ENCODE measurements around the gene RANBP3. TPM values are rescaled to one million over a fixed set of nuclear protein-coding genes. Genes with fewer than 3 reads are reported as not detected.

Gene RANBP3
- total and polyA plus RNA-seq, 2 of the 8 experiments (the other 6 are each of a cell fraction or from before 2014, with no cell fraction given): 95.4 to 122 TPM

GRCh38 chr19:6023936-6024335 lies 46.0 kb upstream of the RANBP3 start:
- 85% methylated on average over 12 of the region's 12 CpGs; no CpG with 5 or more reads in 1 of the 2 experiments for WGBS, 2 experiments (ENCODE audit: extremely low coverage in 1 of 2, insufficient coverage in 1 of 2, insufficient read length in 1 of 2, insufficient replicate concordance in 2 of 2, low coverage in 1 of 2, low lambda C conversion rate in 2 of 2, missing lambda C conversion rate in 1 of 2)
- FAIRE-seq: no peak
- no peak overlapping the region for H3K9ac ChIP-seq (replicated peaks in 1 of 4; ENCODE audit: extremely low read depth in 1 of 4, low read depth in 3 of 4, low read length in 3 of 4)
- TF ChIP-seq BCL11A (IDR thresholded peaks at IDR 0.05; ENCODE audit: low read depth in 2 of 2, low read length in 2 of 2) (no peak), CBX5 (IDR thresholded peaks at IDR 0.05; ENCODE audit: low read depth, low read length) (no peak), JUN (IDR thresholded peaks at IDR 0.05; ENCODE audit: low read depth, low read length) (no peak), SP4 (IDR thresholded peaks at IDR 0.05; ENCODE audit: low read length) (no peak), TCF12 (IDR thresholded peaks at IDR 0.05; ENCODE audit: low read depth, low read length) (no peak), CEBPB (IDR thresholded peaks at IDR 0.05; ENCODE audit: low read depth, low read length) (no peak), SRF (IDR thresholded peaks at IDR 0.05; ENCODE audit: low read depth, low read length) (no peak), HDAC2 (IDR thresholded peaks at IDR 0.05; ENCODE audit: borderline replicate concordance in 1 of 2, low read depth in 2 of 2, low read length in 2 of 2) (no peak), CTCF (IDR thresholded peaks at IDR 0.05; ENCODE audit: control extremely low read depth in 1 of 3, insufficient read depth in 1 of 3, low read depth in 1 of 3, low read length in 3 of 3) (no peak), RFX5 (IDR thresholded peaks at IDR 0.05; ENCODE audit: borderline replicate concordance, low read depth, low read length) (no peak)

More at GRCh38 chr19:6023936-6024335, 46.0 kb upstream of the RANBP3 start:
- no peak overlapping the region for H3K27ac ChIP-seq (ENCODE audit: low read depth, low read length)
- no peak overlapping the region for H2BK15ac ChIP-seq (ENCODE audit: low read length)
- no peaks in the 10 kb centered on the region for H3K79me1 ChIP-seq (ENCODE audit: low read depth, low read length)
- H3K9me3 ChIP-seq (ENCODE audit: insufficient read depth in 2 of 2, low read depth in 1 of 2, low read length in 1 of 2): no peaks in the 10 kb centered on the region
- H2BK5ac ChIP-seq (ENCODE audit: low read depth, low read length): no peak overlapping the region
- no peak overlapping the region for H3K4me3 ChIP-seq (ENCODE audit: extremely low read depth in 1 of 4, insufficient read depth in 2 of 4, low read depth in 3 of 4, low read length in 4 of 4)
- peaks cover 0 to 4% (median 0%) of the 10 kb centered on the region in 4 experiments; a peak in 4 of 7 replicates for H3K27me3 ChIP-seq (replicated peaks in 1 of 4; ENCODE audit: control insufficient read depth in 3 of 4, extremely low read depth in 1 of 4, insufficient read depth in 3 of 4, low read length in 3 of 4)
- no peak overlapping the region for H2AFZ ChIP-seq (ENCODE audit: low read length)
- DNase-seq (ENCODE audit: low read depth in 1 of 2, low spot score in 2 of 2): no peak
- ChIA-PET POLR2A (ENCODE audit: partially characterized antibody) (no interaction called here), CTCF (ENCODE audit: partially characterized antibody) (interaction anchor here (0.5 to 11.7 kb wide), 9 partner anchors 9 to 220 kb away, joined by 3 to 306 read pairs (median 31); partner anchors contain the start of gene NRTN)
- no peak overlapping the region for H3K56ac ChIP-seq (replicated peaks; ENCODE audit: insufficient read length, low read depth, low read length)
- no peaks in the 10 kb centered on the region for H3K79me2 ChIP-seq (ENCODE audit: control insufficient read depth in 1 of 2, insufficient read depth in 2 of 2, low read length in 2 of 2)
- H4K91ac ChIP-seq (replicated peaks; ENCODE audit: insufficient read length, low read length): no peak overlapping the region
- H3K4ac ChIP-seq (replicated peaks; ENCODE audit: insufficient read length, low read depth, low read length): no peak overlapping the region
- no peak overlapping the region for H2BK120ac ChIP-seq (replicated peaks; ENCODE audit: low read depth, low read length)
- no peak overlapping the region for H2BK12ac ChIP-seq (ENCODE audit: low read depth, low read length)
- H3K18ac ChIP-seq (ENCODE audit: extremely low read depth, low read length): no peak overlapping the region
- no peaks in the 10 kb centered on the region; a peak in 1 of 7 replicates for H3K4me1 ChIP-seq (replicated peaks in 1 of 4; ENCODE audit: control insufficient read depth in 3 of 4, insufficient read depth in 4 of 4, low read length in 3 of 4)
- no peak overlapping the region for H2BK20ac ChIP-seq (ENCODE audit: low read length)
- no peak overlapping the region for H3K14ac ChIP-seq (ENCODE audit: insufficient read length)
- H2AK5ac ChIP-seq (ENCODE audit: low read depth, low read length): no peak overlapping the region
- no peak overlapping the region for H4K5ac ChIP-seq (ENCODE audit: insufficient read length, low read depth, low read length)
- no peaks in the 10 kb centered on the region for H4K20me1 ChIP-seq (replicated peaks in 1 of 2; ENCODE audit: control insufficient read depth in 1 of 2, insufficient read depth in 2 of 2, low read length in 2 of 2)
- H3K23me2 ChIP-seq (ENCODE audit: low read depth, low read length): no peaks in the 10 kb centered on the region
- H3K4me2 ChIP-seq (ENCODE audit: insufficient read depth in 1 of 2, low read depth in 2 of 2, low read length in 2 of 2): no peak overlapping the region
- H4K8ac ChIP-seq (ENCODE audit: extremely low read depth, insufficient read depth, low read length): no peak overlapping the region
- H3K23ac ChIP-seq (ENCODE audit: insufficient read length): no peak overlapping the region
- no peaks in the 10 kb centered on the region for H3K36me3 ChIP-seq (ENCODE audit: control insufficient read depth in 2 of 4, insufficient read depth in 4 of 4, low read length in 3 of 4)

Measured in H1 (cell line).